ENCODE data around the gene KIAA1217.

The KIAA1217 gene

GRCh38 chr10:24303522-24304310, 94.8 kb downstream of the KIAA1217 start:
- in situ Hi-C loops (cut with MboI; ENCODE audit: low sequenced_read_pairs, unreplicated experiment): no loop called here
- no peak for DNase-seq (ENCODE audit: low spot score)
- no peak for TF ChIP-seq CTCF (IDR thresholded peaks at IDR 0.05; ENCODE audit: borderline replicate concordance, control extremely low read depth, extremely low read depth, insufficient read depth, missing control alignments)

- TF ChIP-seq CTCF (IDR thresholded peaks at IDR 0.05; ENCODE audit: borderline replicate concordance, control extremely low read depth, extremely low read depth, insufficient read depth, missing control alignments): no peak
- DNase-seq (ENCODE audit: low spot score): no peak
- in situ Hi-C loops (cut with MboI; ENCODE audit: low sequenced_read_pairs, unreplicated experiment): no loop called here
Measured at GRCh38 chr10:24305551-24306506, 96.9 kb downstream of the KIAA1217 start.

GRCh38 chr10:24306507-24306875, 97.6 kb downstream of the KIAA1217 start:
- in situ Hi-C loops (cut with MboI; ENCODE audit: low sequenced_read_pairs, unreplicated experiment): no loop called here

GRCh38 chr10:24307116-24307515, 98.2 kb downstream of the KIAA1217 start:
- no peak for TF ChIP-seq CTCF (IDR thresholded peaks at IDR 0.05; ENCODE audit: borderline replicate concordance, control extremely low read depth, extremely low read depth, insufficient read depth, missing control alignments)
- in situ Hi-C loops (cut with MboI; ENCODE audit: low sequenced_read_pairs, unreplicated experiment): no loop called here
- no peak for DNase-seq (ENCODE audit: low spot score)

More at GRCh38 chr10:24306507-24306875, 97.6 kb downstream of the KIAA1217 start:
- no peak for TF ChIP-seq CTCF (IDR thresholded peaks at IDR 0.05; ENCODE audit: borderline replicate concordance, control extremely low read depth, extremely low read depth, insufficient read depth, missing control alignments)
- no peak for DNase-seq (ENCODE audit: low spot score)

- in situ Hi-C loops (cut with MboI; ENCODE audit: low sequenced_read_pairs, unreplicated experiment): no loop called here
Measured at GRCh38 chr10:24307696-24308485, 99.0 kb downstream of the KIAA1217 start.

More at GRCh38 chr10:24307696-24308485, 99.0 kb downstream of the KIAA1217 start:
- DNase-seq (ENCODE audit: low spot score): no peak
- no peak for TF ChIP-seq CTCF (IDR thresholded peaks at IDR 0.05; ENCODE audit: borderline replicate concordance, control extremely low read depth, extremely low read depth, insufficient read depth, missing control alignments)
